Stimulated activated CD8-positive, alpha-beta memory T cell treated with anti-CD3 and anti-CD28 coated beads, Interleukin-7, amount 100 ng/mL, for 4 hours (primary cell): ENCODE results near the gene MEGF8.
"Not testable (repeated sequence)": the region's sequence is repeated elsewhere in the genome, so short reads cannot be mapped to it uniquely, and the experiment has no call there.

Experiments used
- DNase-seq, 2 donors: peaks; one replicate each; pipeline ENCODE4 v3.0.0-alpha.2; 2020; ENCODE audit warnings: low read depth in 2 of 2

Gene MEGF8

GRCh38 chr19:42330241-42330711, 4.8 kb downstream of the MEGF8 start:
- DNase-seq, result no peak

DNA sequence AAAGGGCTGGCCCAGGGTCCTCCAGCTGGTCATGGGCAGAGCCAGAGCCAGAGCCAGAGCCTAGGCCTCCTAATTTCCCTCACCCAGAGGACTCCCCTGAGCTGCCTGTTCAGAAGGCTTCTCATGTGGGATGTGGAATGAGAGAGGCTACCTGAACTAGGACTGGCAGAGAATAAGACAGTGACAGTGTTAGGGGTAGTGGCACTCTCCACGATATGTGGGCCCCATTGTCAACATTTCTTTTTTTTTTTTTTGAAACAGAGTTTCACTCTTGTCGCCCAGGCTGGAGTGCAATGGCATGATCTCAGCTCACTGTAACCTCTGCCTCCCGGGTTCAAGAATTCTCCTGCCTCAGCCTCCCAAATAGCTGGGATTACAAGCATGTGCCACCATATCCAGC, 5.9 kb downstream of the MEGF8 start:
- not testable (repeated sequence) for DNase-seq

- DNase-seq, result no peak
Measured at GRCh38 chr19:42332059-42332458, 6.6 kb downstream of the MEGF8 start.

DNA sequence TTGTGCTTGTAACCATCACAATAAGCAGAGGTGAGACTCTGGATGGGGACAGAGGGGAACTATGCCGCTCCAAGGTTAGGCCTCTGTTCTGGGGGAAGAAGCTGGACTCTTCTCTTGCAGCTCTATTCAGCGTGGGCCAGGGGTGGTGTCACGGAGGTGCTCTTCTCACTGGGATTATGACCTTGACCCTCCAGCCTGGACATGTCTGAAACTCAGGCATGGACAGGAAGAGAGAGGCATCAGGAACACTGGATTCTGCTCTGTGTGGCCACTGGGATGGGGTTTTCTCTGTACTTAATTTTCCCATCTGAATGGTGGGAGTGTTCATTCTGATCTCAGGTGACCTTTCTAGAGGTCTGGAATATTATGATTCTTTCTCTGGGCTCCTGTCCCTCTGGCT, 7.6 kb downstream of the MEGF8 start:
- no peak for DNase-seq

DNA sequence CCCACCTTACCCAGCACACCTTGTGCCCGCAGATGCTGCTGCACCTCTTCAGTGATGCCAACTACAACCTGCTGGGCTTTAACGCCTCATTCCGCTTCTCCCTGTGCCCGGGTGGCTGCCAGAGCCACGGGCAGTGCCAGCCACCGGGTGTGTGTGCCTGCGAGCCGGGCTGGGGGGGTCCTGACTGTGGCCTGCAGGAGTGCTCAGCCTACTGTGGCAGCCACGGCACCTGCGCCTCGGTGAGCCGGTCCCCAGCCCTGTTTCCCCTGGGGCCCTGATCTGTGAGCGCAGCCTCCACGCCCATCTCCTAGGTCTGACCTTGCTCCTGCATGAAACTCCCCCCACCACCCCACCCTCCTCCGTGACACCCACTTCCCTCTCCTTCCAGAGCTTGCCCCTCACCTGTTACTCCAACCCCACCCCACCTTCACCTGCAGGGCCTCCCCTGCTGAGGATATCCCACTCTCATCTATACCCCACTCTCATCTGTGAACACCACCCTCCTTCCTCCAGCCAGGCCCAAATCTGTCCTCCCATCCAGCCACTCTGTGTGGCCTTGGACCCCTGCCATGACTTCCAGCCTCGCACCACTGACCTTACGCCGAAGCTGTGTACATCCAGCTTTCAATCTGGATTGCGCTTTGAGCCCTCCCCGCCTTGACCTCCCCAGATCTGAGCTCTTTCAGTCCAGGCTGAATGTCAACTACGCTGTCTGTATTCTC, 8.7 kb downstream of the MEGF8 start:
- DNase-seq, result no peak

DNA sequence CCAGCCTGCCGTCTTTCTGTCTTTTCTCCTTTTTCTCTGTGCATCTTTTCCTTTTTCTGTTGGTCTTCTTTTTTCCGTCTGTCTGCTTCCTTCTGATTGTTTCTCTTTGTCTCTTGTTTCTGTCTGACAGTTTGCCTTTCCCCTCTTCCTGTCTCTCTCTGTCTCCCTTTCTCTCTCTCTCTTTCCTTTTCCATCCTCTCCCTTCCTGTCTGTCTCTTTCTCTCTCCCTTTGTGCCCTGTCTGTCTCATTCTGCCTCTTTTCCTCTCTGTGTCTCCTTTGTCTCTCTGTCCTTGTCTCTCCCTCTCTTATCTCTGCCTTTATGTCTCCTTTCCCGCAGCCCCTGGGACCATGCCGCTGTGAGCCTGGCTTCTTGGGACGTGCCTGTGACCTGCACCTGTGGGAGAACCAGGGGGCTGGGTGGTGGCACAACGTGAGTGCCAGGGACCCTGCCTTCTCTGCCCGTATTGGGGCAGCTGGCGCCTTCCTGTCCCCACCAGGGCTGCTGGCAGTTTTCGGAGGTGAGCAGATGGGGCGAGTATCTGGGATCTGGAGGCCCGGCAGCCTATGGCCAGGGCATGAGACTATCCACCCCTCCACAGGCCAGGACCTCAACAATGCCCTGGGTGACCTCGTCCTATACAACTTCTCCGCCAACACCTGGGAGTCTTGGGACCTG, 9.4 kb downstream of the MEGF8 start:
- DNase-seq, result no peak

DNA sequence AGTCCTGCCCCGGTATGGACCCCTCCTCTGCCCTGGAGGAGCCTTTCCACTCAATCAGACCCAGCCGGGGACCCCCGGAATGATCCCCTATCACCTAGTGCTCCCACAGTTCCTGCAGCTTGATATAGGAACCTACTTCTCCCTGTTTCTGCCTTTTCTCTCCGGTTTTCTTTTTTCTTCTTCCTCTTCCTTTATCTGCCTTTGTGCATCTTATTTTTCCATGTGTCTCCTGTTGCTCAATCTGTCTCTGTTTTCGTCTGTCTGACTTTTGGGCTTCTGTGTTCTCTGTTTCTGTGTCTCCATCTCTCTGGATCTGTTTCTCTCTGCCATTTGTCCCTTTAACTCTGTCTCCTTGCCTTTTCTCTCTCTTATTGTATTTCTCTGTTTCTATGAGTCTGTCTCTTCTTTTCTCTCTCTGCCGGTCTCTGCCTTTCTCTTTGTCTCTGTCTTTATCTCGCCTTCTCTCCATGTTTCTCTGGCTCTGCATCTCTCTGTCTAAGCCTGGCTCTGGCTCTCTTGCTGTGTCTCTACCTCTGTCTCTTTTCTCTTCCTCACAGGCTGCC, 10.0 kb downstream of the MEGF8 start:
- DNase-seq, result no peak

DNA sequence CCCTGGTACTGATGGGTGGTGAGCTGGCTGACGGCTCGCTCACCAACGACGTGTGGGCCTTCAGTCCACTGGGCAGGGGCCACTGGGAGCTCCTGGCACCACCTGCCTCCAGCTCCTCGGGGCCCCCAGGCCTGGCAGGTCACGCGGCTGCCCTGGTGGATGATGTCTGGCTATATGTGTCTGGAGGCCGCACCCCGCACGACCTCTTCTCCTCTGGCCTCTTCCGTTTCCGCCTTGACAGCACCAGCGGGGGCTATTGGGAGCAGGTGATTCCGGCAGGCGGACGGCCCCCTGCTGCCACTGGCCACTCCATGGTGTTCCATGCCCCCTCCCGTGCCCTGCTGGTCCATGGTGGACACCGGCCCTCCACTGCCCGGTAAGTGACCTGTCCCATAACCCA, 10.5 kb downstream of the MEGF8 start:
- no peak for DNase-seq

DNA sequence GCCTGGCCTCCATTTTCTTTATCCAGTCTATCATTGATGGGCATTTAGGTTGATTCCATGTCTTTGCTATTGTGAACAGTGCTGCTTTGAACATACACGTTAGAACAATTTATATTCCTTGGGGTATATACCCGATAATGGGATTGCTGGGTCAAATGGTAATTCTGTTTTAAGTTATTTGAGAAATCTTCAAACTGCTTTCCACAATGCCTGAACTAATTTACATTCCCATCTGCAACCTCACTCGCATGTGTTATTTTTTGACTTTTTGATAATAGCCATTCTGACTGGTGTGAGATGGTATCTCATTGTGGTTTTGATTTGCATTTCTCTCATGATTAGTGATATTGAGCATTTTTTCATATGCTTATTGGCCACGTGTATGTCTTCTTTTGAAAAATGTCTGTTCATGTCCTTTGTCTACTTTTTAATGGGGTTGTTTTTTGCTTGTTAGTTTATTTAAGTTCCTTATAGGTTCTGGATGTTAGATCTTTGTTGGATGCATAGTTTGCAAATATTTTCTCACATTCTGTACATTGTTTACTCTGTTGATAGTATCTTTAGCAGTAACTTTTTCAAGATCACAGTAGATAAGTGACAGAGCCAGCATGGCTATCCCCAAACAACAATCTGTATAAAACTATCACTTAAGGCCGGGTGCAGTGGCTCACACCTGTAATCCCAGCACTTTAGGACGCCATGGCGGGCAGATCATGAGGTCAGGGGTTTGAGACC, 13.9 kb downstream of the MEGF8 start:
- DNase-seq, result not testable (repeated sequence)

DNA sequence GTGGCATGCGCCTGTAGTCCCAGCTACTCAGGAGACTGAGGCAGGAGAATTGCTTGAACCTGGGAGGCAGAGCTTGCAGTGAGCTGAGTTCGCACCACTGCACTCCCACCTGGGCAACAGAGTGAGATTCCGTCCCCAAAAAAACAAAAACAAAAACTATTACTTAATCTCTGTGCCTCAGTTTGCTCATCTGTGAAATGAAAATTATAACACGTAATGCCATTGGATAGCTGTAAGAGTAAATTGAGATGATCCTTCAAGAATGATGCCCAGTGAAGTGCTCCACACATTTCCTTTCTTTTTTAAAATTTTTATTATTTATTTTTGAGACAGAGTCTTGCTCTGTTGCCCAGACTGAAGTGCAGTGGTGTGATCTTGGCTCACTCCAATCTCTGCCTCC, 14.5 kb downstream of the MEGF8 start:
- not testable (repeated sequence) for DNase-seq

GRCh38 chr19:42343344-42344110, 18.1 kb downstream of the MEGF8 start:
- no peak for DNase-seq

DNA sequence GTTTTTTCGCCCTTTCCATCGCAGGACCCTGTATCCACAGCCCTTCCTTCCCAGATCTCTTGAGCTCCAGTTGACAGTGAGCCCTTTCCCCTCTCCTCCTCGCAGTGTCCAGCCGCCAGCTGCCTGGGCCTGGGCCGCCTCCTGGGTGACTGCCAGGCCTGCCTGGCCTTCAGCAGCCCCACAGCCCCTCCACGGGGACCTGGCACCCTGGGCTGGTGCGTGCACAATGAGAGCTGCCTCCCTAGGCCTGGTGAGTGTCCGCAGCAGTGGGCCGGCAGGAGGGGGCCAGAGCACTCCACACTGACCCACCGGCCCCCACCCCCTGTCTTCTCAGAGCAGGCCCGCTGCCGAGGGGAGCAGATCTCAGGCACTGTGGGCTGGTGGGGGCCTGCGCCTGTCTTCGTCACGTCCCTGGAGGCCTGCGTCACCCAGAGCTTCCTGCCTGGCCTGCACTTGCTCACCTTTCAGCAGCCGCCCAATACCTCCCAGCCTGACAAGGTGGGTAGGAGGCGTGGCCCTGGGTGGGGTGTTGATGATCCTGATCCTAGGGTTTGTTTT, 19.0 kb downstream of the MEGF8 start:
- DNase-seq, result no peak

- DNase-seq, result no peak
Measured at GRCh38 chr19:42345191-42345812, 19.9 kb downstream of the MEGF8 start.

DNA sequence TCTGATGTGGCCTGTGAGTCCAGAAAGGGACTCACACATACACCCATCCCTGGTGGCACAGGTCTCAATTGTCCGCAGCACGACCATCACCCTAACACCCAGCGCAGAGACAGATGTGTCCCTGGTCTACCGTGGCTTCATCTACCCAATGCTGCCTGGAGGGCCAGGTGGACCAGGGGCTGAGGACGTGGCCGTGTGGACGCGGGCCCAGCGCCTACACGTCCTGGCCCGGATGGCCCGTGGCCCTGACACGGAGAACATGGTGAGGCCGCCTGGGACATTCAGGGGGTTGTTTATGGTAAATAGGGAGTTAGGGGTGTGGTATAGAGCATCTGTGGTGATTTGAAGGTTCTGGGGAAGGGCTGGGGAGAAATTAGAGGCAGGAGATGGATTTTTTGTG, 22.8 kb downstream of the MEGF8 start:
- DNase-seq, result no peak

DNA sequence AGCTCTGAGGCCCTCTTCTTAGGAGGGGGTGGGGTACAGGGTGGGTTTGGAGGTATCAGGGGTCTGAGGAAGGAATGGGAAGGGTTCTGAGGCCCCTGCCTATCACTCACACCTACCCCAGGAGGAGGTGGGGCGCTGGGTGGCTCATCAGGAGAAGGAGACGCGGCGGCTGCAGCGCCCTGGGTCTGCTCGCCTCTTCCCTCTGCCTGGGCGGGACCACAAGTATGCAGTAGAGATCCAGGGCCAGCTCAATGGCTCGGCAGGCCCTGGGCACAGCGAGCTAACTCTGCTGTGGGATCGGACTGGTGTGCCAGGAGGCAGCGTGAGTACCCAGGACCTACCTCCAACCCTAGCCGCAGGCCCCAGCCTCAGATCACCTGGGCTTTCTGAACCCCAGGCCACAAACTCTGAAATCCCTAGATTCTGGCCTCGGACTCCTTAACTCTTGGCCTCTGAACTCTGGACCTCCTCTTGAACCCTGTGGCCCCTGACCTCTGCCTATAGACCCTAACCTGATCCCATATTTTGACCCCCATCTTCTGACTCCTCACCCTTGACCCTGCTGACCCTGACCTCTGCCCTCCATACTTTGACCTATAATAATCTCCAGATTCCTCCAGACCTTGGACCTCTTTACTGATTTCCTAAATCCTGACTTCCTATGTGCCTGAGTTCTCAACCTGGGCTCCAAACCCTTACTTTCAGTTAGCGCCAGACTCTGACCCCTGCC, 24.1 kb downstream of the MEGF8 start:
- DNase-seq, result no peak

- DNase-seq, result no peak
Measured at GRCh38 chr19:42350417-42350816, 25.0 kb downstream of the MEGF8 start.

- no peak for DNase-seq
Measured at GRCh38 chr19:42351079-42351735, 25.8 kb downstream of the MEGF8 start.

DNA sequence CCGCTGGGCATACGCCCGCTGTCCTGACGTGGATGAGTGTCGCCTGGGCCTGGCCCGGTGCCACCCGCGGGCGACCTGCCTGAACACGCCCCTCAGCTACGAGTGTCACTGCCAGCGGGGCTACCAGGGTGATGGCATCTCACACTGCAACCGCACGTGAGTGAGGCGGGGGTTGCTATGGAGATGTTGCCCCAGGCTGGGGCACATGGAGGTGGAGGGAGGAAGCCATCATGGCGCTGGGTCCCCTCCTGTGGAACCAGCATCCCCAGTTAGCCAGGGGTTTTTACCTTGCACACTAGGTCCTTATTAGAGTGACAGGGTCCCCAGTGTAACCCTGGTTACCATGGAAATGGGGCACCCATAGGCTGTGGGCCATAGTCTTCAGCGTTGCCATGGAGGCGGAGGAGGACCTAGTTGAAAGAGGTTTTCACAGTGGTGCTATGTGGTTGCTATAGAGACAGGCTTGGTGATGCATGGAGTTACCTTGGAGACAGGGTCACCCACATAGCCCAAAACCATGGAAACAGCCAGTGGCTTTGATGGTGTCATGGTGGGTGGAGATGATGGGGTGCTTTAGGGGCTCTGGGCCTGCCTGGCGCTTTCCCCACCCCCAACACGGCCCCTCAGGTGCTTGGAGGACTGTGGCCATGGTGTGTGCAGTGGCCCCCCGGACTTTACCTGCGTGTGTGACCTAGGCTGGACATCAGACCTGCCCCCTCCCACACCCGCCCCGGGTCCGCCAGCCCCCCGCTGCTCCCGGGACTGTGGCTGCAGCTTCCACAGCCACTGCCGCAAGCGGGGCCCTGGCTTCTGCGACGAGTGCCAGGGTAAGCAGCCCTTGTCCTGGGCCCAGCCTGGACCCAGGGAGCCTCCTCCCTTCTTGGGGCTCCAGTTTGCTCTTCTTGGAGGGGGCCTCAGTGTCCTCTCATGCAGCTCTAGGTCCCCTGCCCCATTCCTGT, 27.1 kb downstream of the MEGF8 start:
- no peak for DNase-seq
